SK-N-SH (cell line): ENCODE measurements around the gene AGFG2. TPM values are rescaled to one million over a fixed set of nuclear protein-coding genes. Genes with fewer than 3 reads are reported as not detected.

Experiments
- CTCF ChIA-PET: fragments of 300-600, 350-600 bp; formaldehyde crosslinking; extraction: SDS; loops from one replicate; lab custom pipeline; 2021; lab: Yijun Ruan, JAX
- POLR2A ChIA-PET: fragments of 350-600 bp; sonication (Branson Sonifier 250); formaldehyde crosslinking; extraction: SDS; loops from one replicate; lab custom pipeline; 2020; ENCODE audit warnings: antibody characterized with exemption, inconsistent platforms; lab: Yijun Ruan, JAX
- DNase-seq: peaks from one replicate; pipeline ENCODE4 v3.0.0; 2012
- H2AFZ ChIP-seq: fragments of 200-600 bp; sonication (generic); 2 replicates; pipeline ENCODE4 v1.8.1; 2016; ENCODE audit warnings: antibody characterized with exemption, mild to moderate bottlenecking, low read depth
- H3F3A ChIP-seq: fragments of 200-600 bp; sonication (generic); replicated peaks from 2 replicates; pipeline ENCODE3; 2016; ENCODE audit warnings: antibody characterized with exemption, mild to moderate bottlenecking; ENCODE audit not compliant: insufficient read depth
- H3K27ac ChIP-seq, 2 experiments: fragments of 200-500 bp in 1 of 2; fragments of 200-600 bp in 1 of 2; sonication (Bioruptor generic) in 1 of 2; sonication (generic), shearing (Covaris generic) in 1 of 2; 2 replicates each; pipeline versions ENCODE4 v1.5.1 to v1.6.1; 2014 to 2016; ENCODE audit warnings: low read depth in 2 of 2, inconsistent platforms in 1 of 2, low read length in 1 of 2, mild to moderate bottlenecking in 1 of 2, mixed read lengths in 1 of 2
- H3K27me3 ChIP-seq: fragments of 200-600 bp; sonication (generic), shearing (Covaris generic); 2 replicates; pipeline ENCODE4 v1.6.1; 2016; ENCODE audit warnings: mixed run types; ENCODE audit not compliant: insufficient read depth
- H3K36me3 ChIP-seq, 2 experiments: fragments of 200-500 bp in 1 of 2; fragments of 200-600 bp in 1 of 2; sonication (Bioruptor generic) in 1 of 2; sonication (generic) in 1 of 2; replicated peaks in 1 of 2; 2 replicates each; pipeline versions ENCODE3 to v1.5.1; 2014 to 2016; ENCODE audit warnings: low read length in 1 of 2, mild to moderate bottlenecking in 1 of 2; ENCODE audit not compliant: insufficient read depth in 2 of 2, control insufficient read depth in 1 of 2
- H3K4me1 ChIP-seq, 2 experiments: fragments of 200-500 bp in 1 of 2; fragments of 200-600 bp in 1 of 2; sonication (Bioruptor generic) in 1 of 2; sonication (generic), shearing (Covaris generic) in 1 of 2; 2 replicates each; pipeline versions ENCODE4 v1.5.1 to v1.6.1; 2014 to 2016; ENCODE audit warnings: low read depth in 1 of 2, low read length in 1 of 2, mixed run types in 1 of 2; ENCODE audit not compliant: insufficient read depth in 2 of 2, control insufficient read depth in 1 of 2
- H3K4me2 ChIP-seq: fragments of 200-600 bp; sonication (generic), shearing (Covaris generic); 2 replicates; pipeline ENCODE4 v1.6.1; 2017; ENCODE audit warnings: mixed run types
- H3K4me3 ChIP-seq, 2 experiments: fragments of 200-500 bp in 1 of 2; fragments of 200-600 bp in 1 of 2; sonication (Bioruptor generic) in 1 of 2; sonication (generic), shearing (Covaris generic) in 1 of 2; 2 replicates each; pipeline versions ENCODE4 v1.5.1 to v1.8.1; 2014 to 2016; ENCODE audit warnings: low read depth in 2 of 2, inconsistent platforms in 1 of 2, low read length in 1 of 2, mild to moderate bottlenecking in 1 of 2, mixed read lengths in 1 of 2, moderate library complexity in 1 of 2
- H3K79me2 ChIP-seq: fragments of 200-600 bp; sonication (generic); 2 replicates; pipeline ENCODE4 v1.8.1; 2017; ENCODE audit warnings: mild to moderate bottlenecking; ENCODE audit not compliant: insufficient read depth
- H3K9ac ChIP-seq: fragments of 200-600 bp; sonication (generic); 2 replicates; pipeline ENCODE4 v1.6.1; 2017; ENCODE audit warnings: mixed run types
- H3K9me2 ChIP-seq: fragments of 200-600 bp; sonication (generic); 2 replicates; pipeline ENCODE4 v1.6.1; 2017; ENCODE audit warnings: mixed run types
- H3K9me3 ChIP-seq: fragments of 200-600 bp; sonication (generic); 2 replicates; pipeline ENCODE4 v1.6.1; 2017; ENCODE audit warnings: mixed run types, mild to moderate bottlenecking, moderate library complexity
- H4K20me1 ChIP-seq: fragments of 200-600 bp; sonication (generic); 2 replicates; pipeline ENCODE4 v1.6.1; 2017; ENCODE audit warnings: mild to moderate bottlenecking, mixed run types; ENCODE audit not compliant: insufficient read depth
- CTCF ChIP-seq: fragments of 200-600 bp; sonication (generic); IDR thresholded peaks from 2 replicates; pipeline ENCODE4 v1.6.1; 2017; ENCODE audit warnings: antibody characterized with exemption, mild to moderate bottlenecking, moderate library complexity
- GABPA ChIP-seq: IDR thresholded peaks from 2 replicates; pipeline ENCODE4 v1.4.0; 2012; ENCODE audit warnings: low read depth, mild to moderate bottlenecking
- GATA2 ChIP-seq: sonication (generic); formaldehyde crosslinking; IDR thresholded peaks from 2 replicates; pipeline ENCODE4 v1.5.0; 2020; ENCODE audit warnings: mild to moderate bottlenecking, missing genetic modification reagents
- MAX ChIP-seq: IDR thresholded peaks from 2 replicates; pipeline ENCODE4 v1.4.0; 2012; ENCODE audit warnings: low read depth
- MXI1 ChIP-seq: IDR thresholded peaks from 2 replicates; pipeline ENCODE4 v1.6.1; 2012; ENCODE audit warnings: mild to moderate bottlenecking, low read depth, low read length, improper control_type of control experiment
- NFIC ChIP-seq: IDR thresholded peaks from 2 replicates; pipeline ENCODE4 v1.4.0; 2012; ENCODE audit warnings: borderline replicate concordance
- RAD21 ChIP-seq: IDR thresholded peaks from 2 replicates; pipeline ENCODE4 v1.6.1; 2012; ENCODE audit warnings: mild to moderate bottlenecking, low read length
- REST ChIP-seq: IDR thresholded peaks from 2 replicates; pipeline ENCODE4 v1.6.1; 2012; ENCODE audit warnings: mild to moderate bottlenecking, low read depth, low read length, moderate library complexity
- SIN3A ChIP-seq: IDR thresholded peaks from 2 replicates; pipeline ENCODE4 v1.6.1; 2012; ENCODE audit warnings: low read depth, mild to moderate bottlenecking, low read length, moderate library complexity, borderline replicate concordance
- TEAD4 ChIP-seq: IDR thresholded peaks from 2 replicates; pipeline ENCODE4 v1.4.0; 2012; ENCODE audit warnings: mild to moderate bottlenecking, borderline replicate concordance; ENCODE audit not compliant: insufficient read depth
- YY1 ChIP-seq: IDR thresholded peaks from 2 replicates; pipeline ENCODE4 v1.4.0; 2012; ENCODE audit warnings: low read depth, mild to moderate bottlenecking
- WGBS: methylation state at CpG from one replicate; pipeline ENCODE4 v1.1.6; 2017; ENCODE audit warnings: low lambda C conversion rate; 5-methylcytosine and 5-hydroxymethylcytosine counted together
- polyA plus RNA-seq, 3 experiments: library from polyadenylated mRNA; depleted of rRNA; stranded (reverse); fragments of >200 nt; gene quantifications; 2 replicates each; pipeline ENCODE4 v1.2.3, GENCODE V29; 2012
- TF ChIP-seq, protein P1 (sequence below): IDR thresholded peaks from 2 replicates; pipeline ENCODE4 v1.4.0; 2012; ENCODE audit warnings: low read depth, borderline replicate concordance

AGFG2 gene
- polyA plus RNA-seq, 1 of the 3 experiments (the other 2 are of a cell fraction) = 23.1 TPM

DNA sequence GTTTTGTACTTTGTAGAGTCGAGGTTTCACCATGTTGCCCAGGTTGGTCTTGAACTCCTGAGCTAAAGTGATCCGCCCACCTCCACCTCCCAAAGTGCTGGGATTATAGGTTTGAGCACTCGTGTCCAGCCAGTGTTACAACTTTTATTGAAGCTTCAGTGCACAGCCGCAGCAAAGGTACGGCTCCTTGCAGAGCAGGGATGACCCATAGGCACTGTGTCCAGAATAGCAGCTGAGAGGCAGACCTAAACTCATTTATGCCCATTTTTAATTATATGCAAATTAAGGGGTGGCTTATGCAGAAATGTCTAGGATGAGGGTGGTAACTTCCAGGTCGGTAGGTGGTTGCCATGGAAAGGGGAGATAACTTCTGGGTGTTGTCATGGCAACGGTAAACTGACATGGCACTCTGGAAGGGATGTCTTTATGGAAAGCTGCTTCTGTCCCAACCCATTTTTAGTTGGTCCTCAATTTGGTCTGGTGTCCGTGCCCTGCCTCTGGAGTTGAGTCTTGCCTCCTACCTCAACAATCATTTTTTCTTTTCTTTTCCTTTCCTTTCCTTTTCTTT is 32.6 kb upstream of the AGFG2 start:
- no peaks in the 10 kb centered on the region for H3K36me3 ChIP-seq
- no peaks in the 10 kb centered on the region for H3F3A ChIP-seq
- 52% methylated on average over 8 of the region's 8 CpGs for WGBS
- H3K79me2 ChIP-seq = no peaks in the 10 kb centered on the region
- no peak overlapping the region for H3K27ac ChIP-seq
- H2AFZ ChIP-seq = no peak overlapping the region
- no peak overlapping the region for H3K4me3 ChIP-seq
- H3K4me1 ChIP-seq = no peaks in the 10 kb centered on the region; a peak in 1 of 4 replicates
- H3K9me2 ChIP-seq = no peaks in the 10 kb centered on the region
- CTCF ChIA-PET = interaction anchor here (0.8 to 1.9 kb wide), 5 partner anchors 9 to 54 kb away, joined by 3 to 7 read pairs (median 4); partner anchors contain the start of gene NYAP1
- H4K20me1 ChIP-seq = no peaks in the 10 kb centered on the region
- H3K27me3 ChIP-seq = no peaks in the 10 kb centered on the region
- H3K9me3 ChIP-seq = no peaks in the 10 kb centered on the region
- peak; percentile 41 for DNase-seq
- H3K4me2 ChIP-seq = no peak overlapping the region
- POLR2A ChIA-PET = interaction anchor here (0.8 kb wide), 1 partner anchor 23 kb away, joined by 3 read pairs; the partner anchor contains the start of gene NYAP1
- H3K9ac ChIP-seq = no peak overlapping the region
- TF ChIP-seq, protein P1, sequence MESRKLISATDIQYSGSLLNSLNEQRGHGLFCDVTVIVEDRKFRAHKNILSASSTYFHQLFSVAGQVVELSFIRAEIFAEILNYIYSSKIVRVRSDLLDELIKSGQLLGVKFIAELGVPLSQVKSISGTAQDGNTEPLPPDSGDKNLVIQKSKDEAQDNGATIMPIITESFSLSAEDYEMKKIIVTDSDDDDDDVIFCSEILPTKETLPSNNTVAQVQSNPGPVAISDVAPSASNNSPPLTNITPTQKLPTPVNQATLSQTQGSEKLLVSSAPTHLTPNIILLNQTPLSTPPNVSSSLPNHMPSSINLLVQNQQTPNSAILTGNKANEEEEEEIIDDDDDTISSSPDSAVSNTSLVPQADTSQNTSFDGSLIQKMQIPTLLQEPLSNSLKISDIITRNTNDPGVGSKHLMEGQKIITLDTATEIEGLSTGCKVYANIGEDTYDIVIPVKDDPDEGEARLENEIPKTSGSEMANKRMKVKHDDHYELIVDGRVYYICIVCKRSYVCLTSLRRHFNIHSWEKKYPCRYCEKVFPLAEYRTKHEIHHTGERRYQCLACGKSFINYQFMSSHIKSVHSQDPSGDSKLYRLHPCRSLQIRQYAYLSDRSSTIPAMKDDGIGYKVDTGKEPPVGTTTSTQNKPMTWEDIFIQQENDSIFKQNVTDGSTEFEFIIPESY = no peak
- TF ChIP-seq SIN3A (no peak), CTCF (no peak), MAX (no peak), TEAD4 (no peak), REST (no peak)

DNA sequence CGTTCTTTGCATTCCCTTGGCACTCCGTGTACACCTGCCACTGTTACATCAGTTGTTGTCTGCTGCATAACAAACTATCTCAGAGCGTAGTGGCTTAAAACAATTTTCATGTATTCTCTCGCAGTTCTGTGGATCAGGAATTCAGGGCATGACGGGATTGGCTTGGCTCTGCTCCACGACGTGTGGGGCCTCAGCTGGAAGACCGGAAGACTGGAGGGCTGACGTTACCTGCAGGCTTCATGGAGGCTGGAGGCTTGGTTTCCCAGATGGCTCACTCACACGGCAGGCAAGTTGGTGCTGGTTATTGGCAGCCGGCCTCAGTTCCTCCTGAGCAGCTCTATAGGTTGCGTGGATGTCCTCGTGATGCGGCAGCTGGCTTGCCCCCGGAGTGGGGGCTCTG is 29.8 kb upstream of the AGFG2 start:
- Histone ChIP-seq H3K4me1 (no peaks in the 10 kb centered on the region), H3F3A (no peaks in the 10 kb centered on the region), H3K27ac (no peak overlapping the region), H3K9me2 (no peaks in the 10 kb centered on the region), H3K9me3 (no peaks in the 10 kb centered on the region), H3K27me3 (no peaks in the 10 kb centered on the region), H4K20me1 (no peaks in the 10 kb centered on the region), H3K4me2 (no peak overlapping the region), H3K9ac (no peak overlapping the region), H3K4me3 (no peak overlapping the region), H3K79me2 (no peaks in the 10 kb centered on the region), H3K36me3 (no peaks in the 10 kb centered on the region), H2AFZ (no peak overlapping the region)
- ChIA-PET CTCF (interaction anchor here (1.0 kb wide), 1 partner anchor 27 kb away, joined by 4 read pairs; no protein-coding TSS in a partner anchor), POLR2A (no interaction called here)
- DNase-seq = no peak
- WGBS = 81% methylated on average over 15 of the region's 15 CpGs
- TF ChIP-seq TEAD4 (no peak), GABPA (no peak), CTCF (no peak), SIN3A (no peak), YY1 (no peak), RAD21 (no peak), MXI1 (no peak), NFIC (no peak), GATA2 (CRISPR knock-in tag) (no peak)
- TF ChIP-seq, protein P1 = no peak
